ENCODE measurements around the gene CALR3.

DNA sequence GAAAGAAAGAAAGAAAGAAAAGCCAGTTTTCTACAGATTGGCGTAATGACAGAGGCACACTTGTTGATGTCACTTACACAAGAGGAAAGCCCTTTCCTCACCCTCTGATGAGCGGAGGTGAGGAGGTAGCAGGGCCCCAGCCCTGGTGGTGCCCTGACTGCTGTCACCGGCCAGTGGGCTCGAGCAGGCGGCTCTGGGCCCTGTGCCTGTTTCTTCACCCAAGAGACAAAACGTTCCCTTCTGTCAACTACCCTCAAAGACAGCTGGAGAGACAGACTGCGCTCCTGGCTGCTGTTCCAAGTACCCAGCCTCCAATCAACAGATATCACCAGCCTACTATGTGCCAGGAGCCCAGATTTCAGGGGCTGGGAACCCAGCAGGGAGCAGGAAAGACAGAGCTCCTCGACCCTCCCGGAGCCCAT lies 34.3 kb downstream of the CALR3 start:
- no peak for TF ChIP-seq POLR2A (IDR thresholded peaks at IDR 0.05)
- TF ChIP-seq CTCF (IDR thresholded peaks at IDR 0.05): no peak

Measured in esophagus squamous epithelium (tissue), 4 donors.